ENCODE results near the gene BTRC.

BTRC gene

GRCh38 chr10:101438881-101439391, 85.0 kb downstream of the BTRC start:
- no peaks in the 10 kb centered on the region for H3K27me3 ChIP-seq (ENCODE audit: insufficient read depth, poor library complexity, severe bottlenecking)
- no peak for TF ChIP-seq POLR2AphosphoS5 (IDR thresholded peaks at IDR 0.05; ENCODE audit: low read depth)
- no peak for TF ChIP-seq GABPA (IDR thresholded peaks at IDR 0.05; ENCODE audit: low read depth)
- no peak for TF ChIP-seq REST (IDR thresholded peaks at IDR 0.05; ENCODE audit: insufficient replicate concordance, low read depth)
- no peak for TF ChIP-seq CTCF (IDR thresholded peaks at IDR 0.05; ENCODE audit: insufficient read depth, low read length)
- no peak for TF ChIP-seq SPI1 (IDR thresholded peaks at IDR 0.05; ENCODE audit: borderline replicate concordance, low read depth)
- H3K27ac ChIP-seq (replicated peaks) = no peak overlapping the region
- DNase-seq (ENCODE audit: low read depth in 1 of 2, low spot score in 1 of 2) = no peak
- no peak overlapping the region for H3K4me3 ChIP-seq (replicated peaks; ENCODE audit: insufficient read depth, low read length)

GRCh38 chr10:101441541-101442455, 87.8 kb downstream of the BTRC start:
- peak; percentile 29 to 54 for DNase-seq (ENCODE audit: low read depth in 1 of 2, low spot score in 1 of 2)

GRCh38 chr10:101442456-101442800, 88.5 kb downstream of the BTRC start:
- Histone ChIP-seq H3K4me3 (replicated peaks; ENCODE audit: insufficient read depth, low read length) (no peak overlapping the region), H3K27me3 (ENCODE audit: insufficient read depth, poor library complexity, severe bottlenecking) (no peaks in the 10 kb centered on the region), H3K27ac (replicated peaks) (no peak overlapping the region)
- TF ChIP-seq POLR2AphosphoS5 (IDR thresholded peaks at IDR 0.05; ENCODE audit: low read depth) (no peak), GABPA (IDR thresholded peaks at IDR 0.05; ENCODE audit: low read depth) (no peak), CTCF (IDR thresholded peaks at IDR 0.05; ENCODE audit: insufficient read depth, low read length) (no peak), SPI1 (IDR thresholded peaks at IDR 0.05; ENCODE audit: borderline replicate concordance, low read depth) (no peak), REST (IDR thresholded peaks at IDR 0.05; ENCODE audit: insufficient replicate concordance, low read depth) (no peak)
- no peak for DNase-seq (ENCODE audit: low read depth in 1 of 2, low spot score in 1 of 2)

More at GRCh38 chr10:101441541-101442455, 87.8 kb downstream of the BTRC start:
- H3K4me3 ChIP-seq (replicated peaks; ENCODE audit: insufficient read depth, low read length) = no peak overlapping the region
- no peaks in the 10 kb centered on the region for H3K27me3 ChIP-seq (ENCODE audit: insufficient read depth, poor library complexity, severe bottlenecking)
- no peak overlapping the region for H3K27ac ChIP-seq (replicated peaks)
- TF ChIP-seq CTCF (IDR thresholded peaks at IDR 0.05; ENCODE audit: insufficient read depth, low read length) = peak; percentile 55
- TF ChIP-seq POLR2AphosphoS5 (IDR thresholded peaks at IDR 0.05; ENCODE audit: low read depth) = no peak

Measured in HL-60 (cell line).